K562 (cell line): Measurements from ENCODE around the gene CDKN3. TPM values are rescaled to one million over a fixed set of nuclear protein-coding genes. Genes with fewer than 3 reads are reported as not detected.

Source experiments
- ASH1L ChIP-seq: fragments of 450-650 bp; IDR thresholded peaks from 2 replicates; pipeline ENCODE4 v1.6.1; 2018; ENCODE audit warnings: borderline replicate concordance, mild to moderate bottlenecking, low read depth; ENCODE audit not compliant: partially characterized antibody
- CBFB ChIP-seq: sonication (generic); formaldehyde crosslinking; IDR thresholded peaks from 2 replicates; pipeline ENCODE4 v1.4.0; 2020; ENCODE audit warnings: mild to moderate bottlenecking, missing genetic modification reagents
- ELF1 ChIP-seq: fragments of 200-800 bp; sonication (Bioruptor generic); IDR thresholded peaks from 2 replicates; pipeline ENCODE4 v1.6.1; 2016; ENCODE audit warnings: missing genetic modification characterization, missing compliant biosample characterization
- EZH2 ChIP-seq: IDR thresholded peaks from 2 replicates; pipeline ENCODE4 v1.6.1; 2012; ENCODE audit warnings: low read depth, mild to moderate bottlenecking, inconsistent platforms, low read length, borderline replicate concordance
- POLR3G ChIP-seq: IDR thresholded peaks from 2 replicates; pipeline ENCODE4 v1.6.1; 2011; ENCODE audit not compliant: insufficient read length, insufficient replicate concordance; ENCODE audit errors: extremely low read depth
- PRPF4 ChIP-seq: fragments of 200-400 bp; formaldehyde crosslinking; IDR thresholded peaks from one replicate; pipeline ENCODE4 v1.6.1; 2017; ENCODE audit warnings: low read length, low read depth, mild to moderate bottlenecking; ENCODE audit not compliant: insufficient read depth, poor library complexity, severe bottlenecking
- PURB ChIP-seq: sonication (generic); formaldehyde crosslinking; IDR thresholded peaks from 2 replicates; pipeline ENCODE4 v1.9.0; 2021; ENCODE audit warnings: low read depth, mild to moderate bottlenecking, missing genetic modification reagents
- SLC30A9 ChIP-seq: fragments of 250-450 bp; sonication (Bioruptor Pico); IDR thresholded peaks from 2 replicates; pipeline ENCODE4 v1.8.0; 2022; ENCODE audit warnings: mild to moderate bottlenecking, moderate library complexity
- SOX6 ChIP-seq: fragments of 450-650 bp; IDR thresholded peaks from 2 replicates; pipeline ENCODE4 v1.6.1; 2014; ENCODE audit warnings: mild to moderate bottlenecking
- SRSF9 ChIP-seq: fragments of 200-400 bp; formaldehyde crosslinking; IDR thresholded peaks from 2 replicates; pipeline ENCODE4 v1.6.1; 2017; ENCODE audit warnings: low read depth, low read length, borderline replicate concordance
- STAT5A ChIP-seq: IDR thresholded peaks from 2 replicates; pipeline ENCODE4 v1.6.1; 2012; ENCODE audit warnings: low read length, inconsistent platforms, borderline replicate concordance
- ZNF121 ChIP-seq: sonication (generic); formaldehyde crosslinking; conservative IDR thresholded peaks from 2 replicates; pipeline ENCODE4 v1.8.0; 2022; ENCODE audit warnings: missing genetic modification reagents
- polyA plus RNA-seq, 8 experiments: library from polyadenylated mRNA; depleted of rRNA in 4 of 8; stranded (reverse) in 5 of 8; unstranded in 3 of 8; fragments of >200 nt; fragmentation: Nextera tagmentation in 2 of 8; fragmentation: Illumina TruSeq in 1 of 8; extraction: Ambion mirVana in 2 of 8; extraction: Trizol in 1 of 8; gene quantifications; 2 replicates each; pipeline versions ENCODE4 v1.2.1 to v1.2.3, GENCODE V29; 2011 to 2014; ENCODE audit warnings: inconsistent platforms in 1 of 8, missing spikeins in 1 of 8
- total RNA-seq, 7 experiments: library from RNA; depleted of rRNA in 6 of 7; stranded (reverse); fragments of >200 nt in 6 of 7; fragmentation: Illumina TruSeq in 2 of 7; extraction: Trizol in 2 of 7; gene quantifications; 2 replicates each; pipeline versions ENCODE4 v1.2.1 to v1.2.3, GENCODE V29; 2011 to 2021; ENCODE audit warnings: low replicate concordance in 1 of 7
- TF ChIP-seq, protein P1 (sequence below): fragments of 450-650 bp; formaldehyde crosslinking; IDR thresholded peaks from 2 replicates; pipeline ENCODE4 v1.4.0; 2020; ENCODE audit warnings: mild to moderate bottlenecking

Gene CDKN3
- total and polyA plus RNA-seq, 9 of the 15 experiments (the other 6 are each of a cell fraction or from before 2014, with no cell fraction given) = 41.3 to 128 (median 70.7) TPM

DNA sequence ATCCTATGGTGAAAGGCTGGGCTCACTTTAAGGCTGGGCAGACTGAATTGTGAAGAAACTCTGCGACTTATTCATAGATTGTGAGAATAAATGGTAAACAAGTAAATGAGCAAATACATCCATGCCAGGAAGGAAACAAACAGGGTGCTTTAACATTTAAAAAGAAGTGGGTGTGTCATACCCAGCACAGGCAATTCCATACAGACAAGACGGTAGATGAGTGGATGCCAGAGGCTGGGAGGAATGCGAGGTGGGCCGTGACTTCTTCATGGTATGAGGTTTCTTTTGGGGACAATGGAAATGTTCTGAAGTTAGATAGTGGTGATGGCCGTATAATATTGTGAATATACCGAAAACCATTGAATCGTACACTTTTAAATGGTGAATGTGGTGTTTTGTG is 49.8 kb upstream of the CDKN3 start (continued):
- TF ChIP-seq STAT5A (no peak), CBFB (no peak), EZH2 (no peak), ZNF121 (CRISPR knock-in tag) (no peak), ASH1L (no peak), SOX6 (no peak), POLR3G (no peak), SRSF9 (no peak), ELF1 (tag) (no peak), SLC30A9 (CRISPR knock-in tag) (no peak), PRPF4 (no peak), PURB (no peak)
- TF ChIP-seq, protein P1, sequence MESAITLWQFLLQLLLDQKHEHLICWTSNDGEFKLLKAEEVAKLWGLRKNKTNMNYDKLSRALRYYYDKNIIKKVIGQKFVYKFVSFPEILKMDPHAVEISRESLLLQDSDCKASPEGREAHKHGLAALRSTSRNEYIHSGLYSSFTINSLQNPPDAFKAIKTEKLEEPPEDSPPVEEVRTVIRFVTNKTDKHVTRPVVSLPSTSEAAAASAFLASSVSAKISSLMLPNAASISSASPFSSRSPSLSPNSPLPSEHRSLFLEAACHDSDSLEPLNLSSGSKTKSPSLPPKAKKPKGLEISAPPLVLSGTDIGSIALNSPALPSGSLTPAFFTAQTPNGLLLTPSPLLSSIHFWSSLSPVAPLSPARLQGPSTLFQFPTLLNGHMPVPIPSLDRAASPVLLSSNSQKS (CRISPR knock-in tag) = no peak
